IPS-18a (cell line): ENCODE measurements around the gene GBX1.

Experiments used
- H3K27ac ChIP-seq: one replicate; pipeline ENCODE4 v1.5.1; 2013; ENCODE audit warnings: low read length
- H3K27me3 ChIP-seq: one replicate; pipeline ENCODE4 v1.6.1; 2013; ENCODE audit warnings: mild to moderate bottlenecking, low read length; ENCODE audit not compliant: control insufficient read depth, insufficient read depth
- H3K36me3 ChIP-seq: one replicate; pipeline ENCODE4 v1.6.1; 2013; ENCODE audit warnings: low read depth, low read length; ENCODE audit not compliant: control insufficient read depth
- H3K4me1 ChIP-seq: one replicate; pipeline ENCODE4 v1.6.1; 2013; ENCODE audit warnings: low read depth, low read length; ENCODE audit not compliant: control insufficient read depth
- H3K4me3 ChIP-seq: one replicate; pipeline ENCODE4 v1.5.1; 2013; ENCODE audit warnings: low read length
- H3K9ac ChIP-seq: one replicate; pipeline ENCODE4 v1.6.1; 2013; ENCODE audit warnings: mild to moderate bottlenecking, low read length, moderate library complexity
- H3K9me3 ChIP-seq: one replicate; pipeline ENCODE4 v1.6.1; 2013; ENCODE audit warnings: low read depth, low read length; ENCODE audit not compliant: control insufficient read depth

The GBX1 gene

DNA sequence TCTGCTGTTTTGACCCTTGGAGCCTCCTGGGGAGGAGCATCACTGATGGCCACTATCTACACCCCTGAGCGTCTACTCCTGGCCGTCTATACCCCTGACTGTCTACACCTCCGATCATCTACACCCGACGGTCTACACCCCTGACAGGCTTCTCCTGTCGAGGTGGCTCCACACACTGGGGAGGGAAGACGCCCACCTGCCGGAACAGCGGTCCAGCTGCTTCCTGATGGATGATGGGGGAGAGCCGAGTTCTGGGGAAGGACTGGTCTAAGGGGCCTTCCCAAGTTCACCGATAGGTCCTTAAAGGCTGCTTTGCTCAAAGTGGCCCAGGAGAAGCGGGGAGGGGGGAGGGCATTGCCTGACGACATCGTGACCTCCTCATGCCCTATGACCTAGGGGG lies 39.4 kb downstream of the GBX1 start:
- Histone ChIP-seq H3K27ac (no peak overlapping the region), H3K4me1 (peaks cover 7% of the 10 kb centered on the region), H3K36me3 (no peaks in the 10 kb centered on the region), H3K9me3 (no peaks in the 10 kb centered on the region), H3K4me3 (no peak overlapping the region), H3K27me3 (peaks cover 20% of the 10 kb centered on the region), H3K9ac (no peak overlapping the region)

DNA sequence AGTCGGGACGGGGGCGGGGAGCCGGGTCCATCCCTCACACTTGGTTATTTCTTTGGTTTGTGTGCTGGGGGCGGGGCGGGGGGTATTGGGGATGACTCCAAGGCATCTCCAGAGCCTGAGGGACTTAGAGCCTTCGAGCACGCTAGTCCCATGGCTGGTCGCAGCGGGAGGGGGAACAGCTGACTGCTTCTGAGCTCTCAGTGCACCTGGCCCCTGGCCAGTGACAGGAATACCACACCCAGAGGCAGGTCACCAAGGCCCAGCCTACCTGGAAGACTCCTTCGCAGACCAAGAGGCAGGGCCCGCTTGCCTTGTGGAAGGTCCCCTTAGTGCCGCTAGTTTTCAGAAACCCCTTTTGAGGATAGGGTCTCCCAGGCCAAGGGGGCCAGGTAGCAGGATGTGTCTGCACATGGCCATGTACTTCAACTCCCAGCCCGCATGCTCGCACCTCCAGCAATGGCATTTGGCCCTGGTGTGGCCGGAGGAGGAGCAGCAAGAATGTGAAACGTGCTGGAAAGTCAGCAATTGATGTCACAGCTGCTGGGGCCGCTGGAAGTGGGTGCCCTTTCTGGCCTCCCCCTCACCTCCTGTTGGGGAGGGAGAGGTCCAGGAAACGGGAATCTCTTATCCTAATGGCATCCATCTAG lies 40.9 kb downstream of the GBX1 start:
- H3K9me3 ChIP-seq: no peaks in the 10 kb centered on the region
- no peaks in the 10 kb centered on the region for H3K36me3 ChIP-seq
- H3K4me3 ChIP-seq: peak overlapping the region; percentile 60
- peaks cover 7% of the 10 kb centered on the region for H3K4me1 ChIP-seq
- no peak overlapping the region for H3K27ac ChIP-seq
- H3K9ac ChIP-seq: no peak overlapping the region
- H3K27me3 ChIP-seq: peaks cover 20% of the 10 kb centered on the region

DNA sequence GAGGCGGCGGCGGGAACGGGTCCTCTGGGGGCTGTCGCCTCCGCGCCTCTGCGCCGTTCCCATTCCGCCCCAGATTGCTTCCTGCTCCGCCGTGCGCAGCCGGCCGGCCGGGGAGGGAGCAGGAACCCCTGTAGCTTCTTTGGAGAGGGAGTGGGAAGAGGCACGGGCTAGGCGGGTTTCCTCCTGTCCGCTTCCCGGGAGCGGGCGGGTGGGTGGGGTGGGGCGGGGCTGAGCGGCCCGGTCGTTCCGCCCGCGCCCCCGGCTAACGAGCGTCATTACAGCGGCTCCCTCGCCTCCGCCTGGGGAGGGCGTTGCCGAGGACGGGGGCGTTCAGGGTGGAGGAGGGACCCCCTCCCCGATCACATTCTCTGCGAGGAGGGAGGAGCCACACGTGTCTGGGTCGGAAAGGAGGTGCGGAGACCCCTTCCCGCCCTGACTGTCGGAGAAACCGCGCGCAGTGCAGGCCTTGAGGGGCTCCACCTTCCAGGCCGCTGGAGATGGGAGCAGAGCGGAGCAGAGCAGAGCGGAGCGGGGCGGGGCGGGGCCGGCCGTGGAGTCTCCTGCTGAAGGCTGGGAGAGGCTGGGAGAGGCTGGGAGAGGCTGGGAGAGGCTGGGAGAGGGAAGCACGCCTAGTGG lies 41.5 kb downstream of the GBX1 start:
- Histone ChIP-seq H3K9ac (no peak overlapping the region), H3K9me3 (no peaks in the 10 kb centered on the region), H3K4me3 (peak overlapping the region; percentile 60), H3K27me3 (peaks cover 20% of the 10 kb centered on the region), H3K36me3 (no peaks in the 10 kb centered on the region), H3K27ac (no peak overlapping the region), H3K4me1 (peaks cover 7% of the 10 kb centered on the region)

DNA sequence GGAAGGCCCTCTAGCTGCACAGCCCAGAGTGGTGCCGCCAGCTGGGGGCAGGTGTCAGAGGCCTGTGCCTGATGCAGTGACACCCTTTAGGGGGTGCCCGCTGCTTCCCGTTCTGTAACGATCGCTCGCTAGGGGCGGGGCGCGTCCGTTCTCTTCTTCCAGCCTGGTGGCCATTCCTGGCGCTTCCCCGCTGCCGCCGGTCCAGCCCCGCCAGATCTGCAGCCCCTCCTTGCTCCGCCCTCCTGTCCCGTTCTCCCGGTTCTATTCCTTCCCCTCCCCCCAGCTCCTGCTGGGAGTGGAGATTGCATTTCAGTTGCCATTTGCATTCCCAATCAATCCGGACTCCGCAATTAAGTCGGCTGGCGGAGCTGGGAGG lies 42.0 kb downstream of the GBX1 start:
- Histone ChIP-seq H3K9me3 (no peaks in the 10 kb centered on the region), H3K27ac (no peak overlapping the region), H3K36me3 (peaks cover 2% of the 10 kb centered on the region), H3K9ac (no peak overlapping the region), H3K4me1 (peaks cover 7% of the 10 kb centered on the region), H3K27me3 (peaks cover 20% of the 10 kb centered on the region), H3K4me3 (peak overlapping the region; percentile 60)

DNA sequence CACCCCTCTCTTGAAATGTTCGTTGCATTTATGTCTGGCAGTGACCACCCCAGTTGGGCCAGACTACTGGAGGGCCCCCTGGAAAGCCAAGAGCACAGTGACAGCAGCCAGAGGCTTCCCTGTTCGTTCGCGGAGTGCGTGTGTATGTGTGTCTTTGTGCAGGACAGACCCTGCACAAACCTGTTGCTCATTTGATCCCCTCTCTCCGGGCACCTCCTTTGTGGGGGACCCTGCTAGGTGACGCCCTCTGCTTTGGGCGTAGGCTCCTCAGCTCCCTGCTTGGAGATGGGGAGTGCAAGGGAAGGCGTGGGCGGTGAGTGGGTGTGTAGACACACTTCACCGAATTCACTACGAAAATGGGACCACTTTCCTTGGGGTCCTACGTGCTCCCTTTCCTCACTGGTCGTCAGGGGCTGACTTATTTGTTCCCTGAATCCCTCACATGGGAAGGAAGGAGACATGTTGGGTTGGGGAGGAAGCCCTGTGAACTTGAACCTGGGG lies 42.5 kb downstream of the GBX1 start:
- H3K36me3 ChIP-seq: peaks cover 7% of the 10 kb centered on the region
- peaks cover 20% of the 10 kb centered on the region for H3K27me3 ChIP-seq
- H3K9me3 ChIP-seq: no peaks in the 10 kb centered on the region
- peak overlapping the region; percentile 60 for H3K4me3 ChIP-seq
- H3K9ac ChIP-seq: no peak overlapping the region
- no peak overlapping the region for H3K27ac ChIP-seq
- H3K4me1 ChIP-seq: peaks cover 7% of the 10 kb centered on the region

DNA sequence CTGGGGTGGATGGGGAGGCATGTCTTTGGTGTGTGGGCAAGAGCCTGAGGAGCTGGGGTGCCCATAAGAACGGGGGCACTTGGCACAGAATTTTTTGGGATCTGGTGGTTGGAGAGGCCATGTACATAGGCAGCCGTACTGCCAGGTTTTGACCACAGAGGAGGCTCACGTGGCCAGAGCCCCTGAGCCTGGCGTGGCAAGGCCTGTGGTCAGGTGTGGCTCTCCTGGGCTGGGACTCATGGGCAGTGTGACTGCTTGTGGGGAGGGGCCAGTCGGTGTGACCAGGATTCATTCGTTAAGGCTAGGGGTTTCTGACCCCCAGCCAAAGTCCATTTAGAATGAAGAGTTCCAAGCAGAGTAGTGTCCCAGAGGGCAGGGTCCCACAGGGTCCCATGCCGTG lies 43.0 kb downstream of the GBX1 start:
- H3K9me3 ChIP-seq: no peaks in the 10 kb centered on the region
- H3K27ac ChIP-seq: no peak overlapping the region
- peaks cover 7% of the 10 kb centered on the region for H3K4me1 ChIP-seq
- H3K36me3 ChIP-seq: peaks cover 7% of the 10 kb centered on the region
- peaks cover 20% of the 10 kb centered on the region for H3K27me3 ChIP-seq
- H3K9ac ChIP-seq: no peak overlapping the region
- H3K4me3 ChIP-seq: no peak overlapping the region

DNA sequence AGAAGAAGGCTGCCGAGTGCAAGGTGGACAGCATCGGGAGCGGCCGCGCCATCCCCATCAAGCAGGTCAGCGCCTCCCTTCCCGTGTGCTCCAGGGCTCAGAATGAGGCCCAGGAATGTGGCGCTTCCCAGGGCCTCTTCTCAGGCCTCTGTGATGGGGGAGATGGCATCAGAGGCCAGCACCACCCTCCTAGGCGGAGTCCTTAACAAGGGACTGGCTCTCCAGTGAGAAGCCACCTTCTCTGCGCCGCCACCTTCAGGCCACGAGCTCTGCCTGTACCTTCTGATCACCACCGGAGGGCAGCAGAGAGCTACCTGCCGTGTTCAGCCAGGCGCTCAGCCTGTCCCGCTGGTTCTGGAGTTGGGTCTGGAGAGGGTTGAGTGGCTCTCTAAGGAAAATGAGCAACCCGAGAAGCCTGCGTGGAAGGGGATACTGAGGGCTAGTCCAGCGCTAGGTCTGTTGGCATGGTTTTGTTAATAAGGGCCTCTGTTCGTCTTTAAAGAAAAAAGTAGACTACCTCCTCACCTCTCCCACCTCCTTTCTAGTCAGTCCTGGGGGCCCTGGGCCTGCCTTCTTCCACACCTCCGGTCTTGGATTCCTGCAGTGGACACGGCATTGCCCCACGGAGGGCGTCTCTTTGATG lies 43.6 kb downstream of the GBX1 start:
- H3K4me1 ChIP-seq: peaks cover 7% of the 10 kb centered on the region
- H3K27me3 ChIP-seq: peaks cover 20% of the 10 kb centered on the region
- H3K9me3 ChIP-seq: no peaks in the 10 kb centered on the region
- H3K36me3 ChIP-seq: peaks cover 7% of the 10 kb centered on the region
- no peak overlapping the region for H3K9ac ChIP-seq
- H3K4me3 ChIP-seq: no peak overlapping the region
- H3K27ac ChIP-seq: no peak overlapping the region

DNA sequence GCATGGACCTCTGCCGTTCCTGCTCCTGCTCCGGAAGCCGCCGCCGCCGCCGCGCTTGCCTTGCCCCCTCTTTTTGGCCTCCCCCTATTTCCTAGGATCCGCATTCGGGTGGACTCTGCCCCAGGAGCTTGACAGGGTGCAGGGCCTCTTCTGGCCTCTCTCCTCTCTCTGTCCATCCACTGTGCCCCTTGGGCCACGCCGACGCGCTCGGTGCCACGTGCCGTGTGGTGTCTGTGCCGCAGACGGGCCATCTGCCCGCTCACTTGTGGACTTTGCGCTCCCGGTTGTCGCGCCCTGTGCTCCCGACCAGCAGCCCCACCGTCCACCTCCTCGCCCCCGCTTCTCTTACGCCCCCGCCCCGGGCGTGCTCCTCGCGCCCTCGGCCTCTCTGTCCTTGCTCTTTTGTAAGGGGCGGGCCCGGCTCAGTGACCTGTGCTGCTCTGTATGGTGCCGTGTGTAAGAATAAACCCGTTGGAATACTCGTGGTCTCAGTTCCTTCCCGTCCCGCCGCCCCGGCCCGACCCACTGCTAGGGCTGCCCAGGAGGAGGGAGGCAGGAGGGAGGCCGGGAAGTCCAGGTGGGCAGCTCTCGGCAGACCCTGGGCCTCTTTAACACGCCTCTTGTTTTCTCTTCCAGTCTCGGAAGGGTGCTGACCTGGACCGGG lies 44.2 kb downstream of the GBX1 start:
- H3K4me1 ChIP-seq: peaks cover 7% of the 10 kb centered on the region
- H3K27ac ChIP-seq: no peak overlapping the region
- no peak overlapping the region for H3K9ac ChIP-seq
- no peaks in the 10 kb centered on the region for H3K9me3 ChIP-seq
- peaks cover 7% of the 10 kb centered on the region for H3K36me3 ChIP-seq
- peaks cover 20% of the 10 kb centered on the region for H3K27me3 ChIP-seq
- H3K4me3 ChIP-seq: no peak overlapping the region

DNA sequence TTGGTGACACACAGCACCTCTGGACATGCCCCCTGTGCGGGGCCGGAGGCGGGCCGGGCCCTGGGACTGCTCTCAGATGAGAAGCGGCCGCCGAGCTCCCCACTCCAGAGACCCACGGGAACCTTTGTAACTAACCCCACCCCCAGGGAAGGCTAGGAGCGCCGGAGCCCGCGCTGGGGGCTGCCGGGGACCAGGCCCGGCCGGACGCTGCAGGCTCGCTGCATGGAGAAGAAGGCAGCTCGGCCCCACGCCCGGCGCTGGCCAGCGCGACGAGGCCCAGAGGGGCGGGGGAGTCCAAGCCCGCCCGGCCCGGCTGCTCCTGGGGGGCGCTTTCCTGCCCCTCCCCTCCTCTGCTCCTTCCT lies 44.7 kb downstream of the GBX1 start:
- no peak overlapping the region for H3K9ac ChIP-seq
- peaks cover 7% of the 10 kb centered on the region for H3K36me3 ChIP-seq
- no peak overlapping the region for H3K4me3 ChIP-seq
- H3K4me1 ChIP-seq: peaks cover 7% of the 10 kb centered on the region
- H3K9me3 ChIP-seq: no peaks in the 10 kb centered on the region
- no peak overlapping the region for H3K27ac ChIP-seq
- H3K27me3 ChIP-seq: peaks cover 20% of the 10 kb centered on the region

DNA sequence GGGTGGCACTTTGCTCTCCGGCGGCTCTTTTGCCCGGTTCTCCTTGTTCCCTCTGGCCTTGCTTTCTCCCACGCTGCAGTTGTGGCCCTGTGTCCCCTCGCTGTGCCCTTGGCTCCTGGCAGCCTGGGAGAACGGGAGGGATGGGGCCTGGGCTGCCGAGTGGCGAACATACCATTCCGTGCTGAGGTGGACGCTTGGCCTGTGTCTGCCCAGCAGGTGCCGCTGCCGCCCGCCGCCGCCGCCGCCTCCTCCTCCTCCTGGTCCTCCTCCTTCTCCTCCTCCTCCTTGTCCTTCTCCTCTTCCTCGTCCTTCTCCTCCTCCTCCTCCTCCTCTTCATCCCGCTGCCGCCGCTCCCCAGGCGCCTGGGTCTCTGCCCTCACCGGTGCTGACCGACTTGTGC lies 45.2 kb downstream of the GBX1 start:
- Histone ChIP-seq H3K9me3 (no peaks in the 10 kb centered on the region), H3K36me3 (peaks cover 7% of the 10 kb centered on the region), H3K27ac (no peak overlapping the region), H3K9ac (no peak overlapping the region), H3K4me3 (no peak overlapping the region), H3K27me3 (peaks cover 20% of the 10 kb centered on the region), H3K4me1 (peaks cover 7% of the 10 kb centered on the region)

DNA sequence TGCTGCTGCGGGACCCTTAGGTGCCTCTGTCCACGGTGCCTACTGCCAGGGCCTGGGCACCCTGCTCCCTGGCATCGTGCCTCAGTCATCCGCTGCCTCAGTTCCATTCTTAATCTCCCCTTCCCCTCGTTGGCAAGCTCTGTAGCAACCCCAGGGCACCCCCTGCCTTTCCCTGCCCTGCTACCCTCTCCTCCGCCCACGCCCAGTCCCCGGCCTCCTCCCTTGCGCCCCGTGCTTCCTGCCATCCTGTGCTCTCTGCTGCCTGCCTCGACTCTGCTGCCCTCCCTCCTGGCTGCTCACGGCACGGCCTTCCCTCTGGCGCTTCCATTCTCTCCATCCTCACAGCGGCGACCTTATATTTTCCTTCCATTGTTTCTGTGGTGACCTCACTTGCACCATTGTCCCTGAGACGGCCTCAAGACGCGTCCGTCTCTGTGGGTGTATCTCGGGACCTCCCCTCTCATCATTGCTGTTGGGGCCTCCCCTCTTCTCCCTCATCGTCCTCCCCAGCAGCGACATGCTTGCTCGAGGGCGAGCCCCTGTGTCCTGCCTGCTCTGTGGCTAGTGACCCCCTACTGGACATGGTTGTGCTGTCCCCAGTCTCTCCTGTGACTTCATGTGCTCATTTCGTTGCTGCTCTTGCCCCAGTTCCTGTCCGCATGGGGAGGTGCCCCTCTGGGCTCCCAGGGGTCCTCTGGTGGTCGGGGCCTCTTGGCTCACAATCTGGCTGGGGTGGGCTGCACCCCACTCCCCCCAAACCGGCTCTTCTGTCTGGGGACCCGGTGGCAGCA lies 45.9 kb downstream of the GBX1 start:
- Histone ChIP-seq H3K4me3 (no peak overlapping the region), H3K9ac (no peak overlapping the region), H3K9me3 (no peaks in the 10 kb centered on the region), H3K36me3 (peaks cover 7% of the 10 kb centered on the region), H3K27ac (no peak overlapping the region), H3K4me1 (peaks cover 4% of the 10 kb centered on the region), H3K27me3 (peaks cover 14% of the 10 kb centered on the region)
